Measurements from ENCODE around the gene TMEM54. TPM values are rescaled to one million over a fixed set of nuclear protein-coding genes. Genes with fewer than 3 reads are reported as not detected.

TMEM54 gene
- total RNA-seq, 1 donor from 2014 or later: 127 TPM

GRCh38 chr1:32878183-32878582 lies 23.0 kb downstream of the TMEM54 start:
- ATAC-seq: peak; percentile 43

- no peak for ATAC-seq
Measured at GRCh38 chr1:32877211-32878110, 23.7 kb downstream of the TMEM54 start.

GRCh38 chr1:32876341-32877210 lies 24.6 kb downstream of the TMEM54 start:
- ATAC-seq: peak; percentile 55

GRCh38 chr1:32874860-32875752 lies 26.1 kb downstream of the TMEM54 start:
- no peak for ATAC-seq

- no peak for ATAC-seq
Measured at GRCh38 chr1:32873484-32873883, 27.7 kb downstream of the TMEM54 start.

GRCh38 chr1:32872192-32872460 lies 29.1 kb downstream of the TMEM54 start:
- no peak for ATAC-seq

- ATAC-seq: no peak
Measured at GRCh38 chr1:32871364-32872191, 29.6 kb downstream of the TMEM54 start.

- no peak for ATAC-seq
Measured at GRCh38 chr1:32870615-32871363, 30.4 kb downstream of the TMEM54 start, which contains the start of gene FNDC5. Gene FNDC5 (minus strand): TSS chr1:32870912.

GRCh38 chr1:32869923-32870614 lies 31.1 kb downstream of the TMEM54 start:
- ATAC-seq: no peak

GRCh38 chr1:32868806-32869455 lies 32.3 kb downstream of the TMEM54 start:
- no peak for ATAC-seq

GRCh38 chr1:32868085-32868484 lies 33.1 kb downstream of the TMEM54 start:
- ATAC-seq: no peak

GRCh38 chr1:32867671-32868070 lies 33.5 kb downstream of the TMEM54 start:
- no peak for ATAC-seq

- no peak for ATAC-seq
Measured at GRCh38 chr1:32867151-32867550, 34.0 kb downstream of the TMEM54 start.

GRCh38 chr1:32865639-32866405 lies 35.4 kb downstream of the TMEM54 start:
- ATAC-seq: no peak

- ATAC-seq: no peak
Measured at GRCh38 chr1:32864375-32865019, 36.7 kb downstream of the TMEM54 start.

GRCh38 chr1:32863881-32864245 lies 37.3 kb downstream of the TMEM54 start:
- ATAC-seq: no peak

GRCh38 chr1:32863218-32863880 lies 37.8 kb downstream of the TMEM54 start:
- ATAC-seq: no peak
